Right atrium auricular region (tissue), 2 donors: Measurements from ENCODE around the gene FLRT3. TPM values are rescaled to one million over a fixed set of nuclear protein-coding genes. Genes with fewer than 3 reads are reported as not detected.

Experiments
- DNase-seq: peaks from one replicate; pipeline ENCODE4 v3.0.0-alpha.2; 2019; ENCODE audit warnings: low spot score
- H3K27ac ChIP-seq, 2 donors: fragments of 200-600 bp; sonication (generic); 1 replicate in 1 of 2; 2 replicates in 1 of 2; pipeline ENCODE4 v1.5.1; 2016 to 2019
- H3K27me3 ChIP-seq, 2 donors: fragments of 200-600 bp; sonication (generic); one replicate each; pipeline versions ENCODE4 v1.5.1 to v1.6.0; 2017 to 2019
- H3K36me3 ChIP-seq: fragments of 200-600 bp; sonication (generic); one replicate; pipeline ENCODE4 v1.5.1; 2016
- H3K4me1 ChIP-seq, 2 donors: fragments of 200-600 bp; sonication (generic); one replicate each; pipeline versions ENCODE4 v1.5.1 to v1.6.0; 2017 to 2019
- H3K4me3 ChIP-seq, 2 donors: fragments of 200-600 bp; sonication (generic); 1 replicate in 1 of 2; 2 replicates in 1 of 2; pipeline ENCODE4 v1.5.1; 2017 to 2019; ENCODE audit warnings: mild to moderate bottlenecking in 1 of 2, moderate library complexity in 1 of 2
- H3K9me3 ChIP-seq, 2 donors: fragments of 200-600 bp; sonication (generic); one replicate each; pipeline ENCODE4 v1.5.1; 2019
- total RNA-seq, 2 donors: library from RNA; depleted of rRNA; stranded (reverse); fragments of >200 nt; gene quantifications; one replicate each; pipeline ENCODE4 v1.1.0, GENCODE V29; 2016
- TF ChIP-seq, protein P1 (sequence below), 2 donors: fragments of 200-600 bp; sonication (generic); IDR thresholded peaks; one replicate each; pipeline ENCODE4 v1.5.1; 2019; ENCODE audit warnings: antibody characterized with exemption in 2 of 2

Gene FLRT3
- total RNA-seq, 2 donors from 2014 or later = 2.3 to 17.8 TPM

- TF ChIP-seq, protein P1, sequence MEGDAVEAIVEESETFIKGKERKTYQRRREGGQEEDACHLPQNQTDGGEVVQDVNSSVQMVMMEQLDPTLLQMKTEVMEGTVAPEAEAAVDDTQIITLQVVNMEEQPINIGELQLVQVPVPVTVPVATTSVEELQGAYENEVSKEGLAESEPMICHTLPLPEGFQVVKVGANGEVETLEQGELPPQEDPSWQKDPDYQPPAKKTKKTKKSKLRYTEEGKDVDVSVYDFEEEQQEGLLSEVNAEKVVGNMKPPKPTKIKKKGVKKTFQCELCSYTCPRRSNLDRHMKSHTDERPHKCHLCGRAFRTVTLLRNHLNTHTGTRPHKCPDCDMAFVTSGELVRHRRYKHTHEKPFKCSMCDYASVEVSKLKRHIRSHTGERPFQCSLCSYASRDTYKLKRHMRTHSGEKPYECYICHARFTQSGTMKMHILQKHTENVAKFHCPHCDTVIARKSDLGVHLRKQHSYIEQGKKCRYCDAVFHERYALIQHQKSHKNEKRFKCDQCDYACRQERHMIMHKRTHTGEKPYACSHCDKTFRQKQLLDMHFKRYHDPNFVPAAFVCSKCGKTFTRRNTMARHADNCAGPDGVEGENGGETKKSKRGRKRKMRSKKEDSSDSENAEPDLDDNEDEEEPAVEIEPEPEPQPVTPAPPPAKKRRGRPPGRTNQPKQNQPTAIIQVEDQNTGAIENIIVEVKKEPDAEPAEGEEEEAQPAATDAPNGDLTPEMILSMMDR (IDR thresholded peaks at IDR 0.05) = no peak
- no peak for DNase-seq
- H3K27me3 ChIP-seq = no peaks in the 10 kb centered on the region
- no peak overlapping the region for H3K4me3 ChIP-seq
- no peaks in the 10 kb centered on the region for H3K9me3 ChIP-seq
- H3K4me1 ChIP-seq = no peaks in the 10 kb centered on the region
- no peaks in the 10 kb centered on the region for H3K36me3 ChIP-seq
- H3K27ac ChIP-seq = no peak overlapping the region
These were observed 18.4 kb upstream of the FLRT3 start for GRCh38 chr20:14355791-14356190.

GRCh38 chr20:14344746-14345145, 7.3 kb upstream of the FLRT3 start:
- TF ChIP-seq, protein P1 (IDR thresholded peaks at IDR 0.05) = no peak
- Histone ChIP-seq H3K27me3 (no peaks in the 10 kb centered on the region), H3K4me1 (no peaks in the 10 kb centered on the region), H3K9me3 (no peaks in the 10 kb centered on the region), H3K4me3 (no peak overlapping the region), H3K36me3 (no peaks in the 10 kb centered on the region), H3K27ac (no peak overlapping the region)
- no peak for DNase-seq

- H3K4me3 ChIP-seq = no peak overlapping the region
- no peaks in the 10 kb centered on the region for H3K9me3 ChIP-seq
- H3K27ac ChIP-seq = no peak overlapping the region
- H3K4me1 ChIP-seq = no peaks in the 10 kb centered on the region
- H3K36me3 ChIP-seq = no peaks in the 10 kb centered on the region
- TF ChIP-seq, protein P1 (IDR thresholded peaks at IDR 0.05) = no peak
- H3K27me3 ChIP-seq = no peaks in the 10 kb centered on the region
- no peak for DNase-seq
These were observed 6.2 kb upstream of the FLRT3 start for GRCh38 chr20:14343491-14344065.

GRCh38 chr20:14342918-14343317, 5.5 kb upstream of the FLRT3 start:
- H3K27ac ChIP-seq = no peak overlapping the region
- H3K27me3 ChIP-seq = no peaks in the 10 kb centered on the region
- TF ChIP-seq, protein P1 (IDR thresholded peaks at IDR 0.05) = no peak
- no peak for DNase-seq
- H3K4me3 ChIP-seq = no peak overlapping the region
- H3K36me3 ChIP-seq = no peaks in the 10 kb centered on the region
- no peaks in the 10 kb centered on the region for H3K9me3 ChIP-seq
- no peaks in the 10 kb centered on the region for H3K4me1 ChIP-seq

DNA sequence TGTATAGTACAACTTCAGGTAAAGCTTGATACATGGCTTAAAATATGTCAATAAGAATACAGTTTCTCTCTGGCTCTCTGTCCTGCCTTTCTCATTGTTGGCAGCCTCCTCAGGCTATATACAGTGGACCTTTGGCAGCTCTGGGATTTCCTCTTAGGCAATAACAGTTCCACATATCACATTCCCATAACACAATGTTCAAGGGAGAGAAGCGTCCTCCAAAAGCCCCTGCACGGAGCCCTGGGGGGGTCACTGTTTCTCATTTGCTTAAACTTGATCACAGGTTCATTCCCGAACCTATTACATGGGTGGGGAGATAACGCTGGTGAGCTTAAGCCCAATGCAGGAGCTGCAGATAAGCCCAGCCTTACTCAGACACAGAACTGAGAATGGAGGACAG, 4.4 kb upstream of the FLRT3 start:
- DNase-seq = no peak
- Histone ChIP-seq H3K36me3 (no peaks in the 10 kb centered on the region), H3K4me1 (no peaks in the 10 kb centered on the region), H3K27ac (no peak overlapping the region), H3K27me3 (no peaks in the 10 kb centered on the region), H3K4me3 (no peak overlapping the region), H3K9me3 (no peaks in the 10 kb centered on the region)
- TF ChIP-seq, protein P1 (IDR thresholded peaks at IDR 0.05) = no peak

DNA sequence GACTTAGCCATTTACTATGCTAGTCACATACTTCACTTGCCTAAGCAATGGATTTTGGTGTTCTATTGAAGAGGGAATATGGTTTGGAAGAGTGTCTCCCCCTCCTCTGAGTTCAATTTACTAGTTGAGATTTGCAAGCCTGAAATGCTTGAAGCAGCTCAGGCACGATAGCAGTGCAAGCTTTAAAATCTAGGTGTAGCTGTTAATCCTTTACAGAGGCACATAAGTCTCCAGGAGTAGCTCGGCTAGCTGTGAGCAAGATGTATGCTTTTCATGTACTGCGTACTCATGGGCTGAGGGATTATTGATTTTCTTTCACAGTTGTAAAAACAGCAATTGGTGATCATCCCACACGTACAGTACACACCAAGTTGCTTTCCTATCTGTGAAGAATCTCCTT, 726 bp downstream of the FLRT3 start:
- TF ChIP-seq, protein P1 (IDR thresholded peaks at IDR 0.05) = no peak
- Histone ChIP-seq H3K4me3 (peak overlapping the region in 1 of 2 donors; percentile 45), H3K27me3 (no peaks in the 10 kb centered on the region), H3K9me3 (no peaks in the 10 kb centered on the region), H3K4me1 (no peaks in the 10 kb centered on the region), H3K36me3 (no peaks in the 10 kb centered on the region), H3K27ac (no peak overlapping the region)
- no peak for DNase-seq
